ENCODE measurements around the gene WAPL.

- TF ChIP-seq CTCF (IDR thresholded peaks at IDR 0.05), result no peak
- no peak for TF ChIP-seq SMC3 (IDR thresholded peaks at IDR 0.05)
- no peak for TF ChIP-seq POLR2A (IDR thresholded peaks at IDR 0.05; ENCODE audit: low read length)
- TF ChIP-seq MAZ (IDR thresholded peaks at IDR 0.05; ENCODE audit: borderline replicate concordance, low read depth, low read length), result no peak
- TF ChIP-seq RCOR1 (IDR thresholded peaks at IDR 0.05; ENCODE audit: low read depth, low read length), result no peak
- TF ChIP-seq MAX (IDR thresholded peaks at IDR 0.05), result no peak
- no peak for TF ChIP-seq NFE2L2 (conservative IDR thresholded peaks at IDR 0.05; ENCODE audit: low read length)
- TF ChIP-seq USF2 (IDR thresholded peaks at IDR 0.05), result no peak
- no peak for TF ChIP-seq ESRRA (IDR thresholded peaks at IDR 0.05; ENCODE audit: borderline replicate concordance, low read length)
- TF ChIP-seq GATA3 (IDR thresholded peaks at IDR 0.05; ENCODE audit: borderline replicate concordance), result no peak
Observed at GRCh38 chr10:86481761-86482160, 39.8 kb downstream of the WAPL start.

All from A549 (cell line).